Loucy (cell line): ENCODE results near the gene LMO2.
A peak's percentile ranks its signal among the peaks of the same experiment; 100 is the strongest.

Experiments
- H2AFZ ChIP-seq: fragments of 200-600 bp; sonication (generic); 2 replicates; pipeline ENCODE4 v1.6.0; 2016; ENCODE audit warnings: antibody characterized with exemption, mild to moderate bottlenecking, low read length, moderate library complexity
- H3F3A ChIP-seq: fragments of 200-600 bp; 2 replicates; pipeline ENCODE4 v1.6.0; 2016; ENCODE audit warnings: antibody characterized with exemption, low read depth, mild to moderate bottlenecking
- H3K27me3 ChIP-seq: fragments of 200-600 bp; sonication (generic); 2 replicates; pipeline ENCODE4 v1.6.1; 2014; ENCODE audit warnings: low read length, mild to moderate bottlenecking; ENCODE audit not compliant: insufficient read depth, poor library complexity, severe bottlenecking
- H3K36me3 ChIP-seq: fragments of 200-600 bp; sonication (generic); 2 replicates; pipeline ENCODE4 v1.6.1; 2016; ENCODE audit warnings: low read length; ENCODE audit not compliant: insufficient read depth
- H3K4me1 ChIP-seq: fragments of 200-600 bp; sonication (generic); 2 replicates; pipeline ENCODE4 v1.5.1; 2014; ENCODE audit warnings: low read length, mild to moderate bottlenecking; ENCODE audit not compliant: insufficient read depth, poor library complexity, severe bottlenecking
- H3K4me2 ChIP-seq: fragments of 200-600 bp; sonication (generic); 2 replicates; pipeline ENCODE4 v1.6.0; 2014; ENCODE audit warnings: antibody characterized with exemption, low read length, low read depth, mild to moderate bottlenecking; ENCODE audit not compliant: poor library complexity, severe bottlenecking
- H3K4me3 ChIP-seq: fragments of 200-600 bp; sonication (generic); 2 replicates; pipeline ENCODE4 v1.5.1; 2014; ENCODE audit warnings: low read length, mild to moderate bottlenecking, mixed read lengths; ENCODE audit not compliant: poor library complexity, severe bottlenecking
- H3K79me2 ChIP-seq: fragments of 200-600 bp; sonication (generic); 2 replicates; pipeline ENCODE4 v1.6.1; 2014; ENCODE audit warnings: low read length; ENCODE audit not compliant: insufficient read depth
- H3K9ac ChIP-seq: fragments of 200-600 bp; sonication (generic); 2 replicates; pipeline ENCODE4 v1.6.0; 2014; ENCODE audit warnings: mild to moderate bottlenecking, low read depth, low read length, moderate library complexity; ENCODE audit not compliant: poor library complexity, severe bottlenecking
- H3K9me2 ChIP-seq: fragments of 200-600 bp; sonication (generic); replicated peaks from 2 replicates; pipeline ENCODE4 v1.6.1; 2016; ENCODE audit warnings: low read depth, low read length, mixed read lengths
- H3K9me3 ChIP-seq: fragments of 200-600 bp; sonication (generic); 2 replicates; pipeline ENCODE4 v1.6.1; 2014; ENCODE audit warnings: mild to moderate bottlenecking, antibody characterized with exemption, low read length, low read depth; ENCODE audit not compliant: insufficient read depth
- H4K20me1 ChIP-seq: fragments of 200-600 bp; sonication (generic); 2 replicates; pipeline ENCODE4 v1.6.0; 2014; ENCODE audit warnings: antibody characterized with exemption, low read length, mild to moderate bottlenecking; ENCODE audit not compliant: insufficient read depth, poor library complexity, severe bottlenecking
- CTCF ChIP-seq: fragments of 200-600 bp; sonication (generic); conservative IDR thresholded peaks from 2 replicates; pipeline ENCODE4 v1.5.1; 2014; ENCODE audit warnings: mild to moderate bottlenecking, antibody characterized with exemption, low read length
- EZH2phosphoT487 ChIP-seq: fragments of 200-600 bp; IDR thresholded peaks from 2 replicates; pipeline ENCODE4 v1.6.1; 2018; ENCODE audit warnings: antibody characterized with exemption, mild to moderate bottlenecking, moderate library complexity, borderline replicate concordance

LMO2 gene

GRCh38 chr11:33894398-33894746 is 2.5 kb upstream of the LMO2 start:
- H3K27me3 ChIP-seq = no peaks in the 10 kb centered on the region
- H4K20me1 ChIP-seq = no peaks in the 10 kb centered on the region
- peak overlapping the region; percentile 16; the same call in 1 of the 2 replicates for H2AFZ ChIP-seq
- no peaks in the 10 kb centered on the region for H3K9me3 ChIP-seq
- peak overlapping the region; percentile 72 for H3K4me3 ChIP-seq
- peaks cover 79% of the 10 kb centered on the region for H3K4me1 ChIP-seq
- H3K79me2 ChIP-seq = no peaks in the 10 kb centered on the region
- peak overlapping the region; percentile 90 for H3K4me2 ChIP-seq
- no peaks in the 10 kb centered on the region for H3K9me2 ChIP-seq
- peaks cover 22% of the 10 kb centered on the region for H3F3A ChIP-seq
- no peaks in the 10 kb centered on the region for H3K36me3 ChIP-seq
- no peak for TF ChIP-seq EZH2phosphoT487
- TF ChIP-seq CTCF = no peak
- H3K9ac ChIP-seq = peak overlapping the region; percentile 83

- H3K9me2 ChIP-seq = no peaks in the 10 kb centered on the region
- no peaks in the 10 kb centered on the region for H3K36me3 ChIP-seq
- TF ChIP-seq CTCF (no peak), EZH2phosphoT487 (no peak)
- peaks cover 75% of the 10 kb centered on the region for H3K4me1 ChIP-seq
- H3K4me3 ChIP-seq = peak overlapping the region; percentile 72
- peak overlapping the region; percentile 83 for H3K9ac ChIP-seq
- peak overlapping the region; percentile 90 for H3K4me2 ChIP-seq
- H4K20me1 ChIP-seq = no peaks in the 10 kb centered on the region
- H3K79me2 ChIP-seq = no peaks in the 10 kb centered on the region
- H3K9me3 ChIP-seq = no peaks in the 10 kb centered on the region
- peak overlapping the region; percentile 16; the same call in 1 of the 2 replicates for H2AFZ ChIP-seq
- no peaks in the 10 kb centered on the region for H3K27me3 ChIP-seq
- peaks cover 22% of the 10 kb centered on the region for H3F3A ChIP-seq
Observed at GRCh38 chr11:33893711-33894397, 2.0 kb upstream of the LMO2 start.

- no peaks in the 10 kb centered on the region for H4K20me1 ChIP-seq
- TF ChIP-seq CTCF (no peak), EZH2phosphoT487 (no peak)
- no peak overlapping the region for H2AFZ ChIP-seq
- no peaks in the 10 kb centered on the region for H3K9me2 ChIP-seq
- H3K79me2 ChIP-seq = no peaks in the 10 kb centered on the region
- H3F3A ChIP-seq = peaks cover 22% of the 10 kb centered on the region
- H3K9ac ChIP-seq = peak overlapping the region; percentile 83
- no peaks in the 10 kb centered on the region for H3K9me3 ChIP-seq
- H3K27me3 ChIP-seq = no peaks in the 10 kb centered on the region
- peak overlapping the region; percentile 72 for H3K4me3 ChIP-seq
- peaks cover 72% of the 10 kb centered on the region for H3K4me1 ChIP-seq
- H3K36me3 ChIP-seq = no peaks in the 10 kb centered on the region
- peak overlapping the region; percentile 90 for H3K4me2 ChIP-seq
Observed at GRCh38 chr11:33892906-33893594, 1.2 kb upstream of the LMO2 start.
